HG02571 (cell line): Measurements from ENCODE around the gene MCM10.

Experiments
- ATAC-seq: cut with Tn5 transposase; IDR thresholded peaks from one replicate; pipeline ENCODE4 v1.9.1; 2021; ENCODE audit warnings: mild to moderate bottlenecking, moderate library complexity; ENCODE audit not compliant: unreplicated experiment

The MCM10 gene

GRCh38 chr10:13256627-13257026 is 95.3 kb downstream of the MCM10 start:
- no peak for ATAC-seq

GRCh38 chr10:13257621-13258140 is 96.3 kb downstream of the MCM10 start:
- ATAC-seq, result no peak
